Neuronal stem cell (in vitro differentiated cells): Measurements from ENCODE around the gene KCTD5. TPM values are rescaled to one million over a fixed set of nuclear protein-coding genes. Genes with fewer than 3 reads are reported as not detected.
"Not testable (repeated sequence)": the region's sequence is repeated elsewhere in the genome, so short reads cannot be mapped to it uniquely, and the experiment has no call there.

Experiments
- DNase-seq: peaks from one replicate; pipeline ENCODE4 v3.0.0-alpha.2; 2013; ENCODE audit warnings: low spot score
- H2AFZ ChIP-seq: one replicate; pipeline ENCODE4 v1.6.1; 2013; ENCODE audit warnings: mild to moderate bottlenecking, low read length, inconsistent platforms
- H2AK5ac ChIP-seq: 2 replicates; pipeline ENCODE4 v1.6.1; 2013; ENCODE audit warnings: low read depth, mild to moderate bottlenecking, inconsistent platforms, low read length, moderate library complexity, mixed read lengths
- H2BK120ac ChIP-seq: 2 replicates; pipeline ENCODE4 v1.6.1; 2013; ENCODE audit warnings: low read depth, mild to moderate bottlenecking, inconsistent platforms, low read length, moderate library complexity, mixed read lengths
- H2BK12ac ChIP-seq: one replicate; pipeline ENCODE4 v1.6.1; 2013; ENCODE audit warnings: low read length, inconsistent platforms
- H2BK15ac ChIP-seq: 2 replicates; pipeline ENCODE4 v1.6.1; 2013; ENCODE audit warnings: mild to moderate bottlenecking, low read length, inconsistent platforms, mixed read lengths
- H2BK5ac ChIP-seq: one replicate; pipeline ENCODE4 v1.6.1; 2013; ENCODE audit warnings: inconsistent platforms, mild to moderate bottlenecking, low read length, moderate library complexity
- H3K14ac ChIP-seq: one replicate; pipeline ENCODE4 v1.6.1; 2013; ENCODE audit warnings: low read length, inconsistent platforms
- H3K18ac ChIP-seq: 2 replicates; pipeline ENCODE4 v1.6.1; 2013; ENCODE audit warnings: low read length, inconsistent platforms
- H3K23ac ChIP-seq: 2 replicates; pipeline ENCODE4 v1.6.1; 2013; ENCODE audit warnings: low read depth, mild to moderate bottlenecking, mixed read lengths, low read length, inconsistent platforms; ENCODE audit not compliant: poor library complexity
- H3K27ac ChIP-seq: replicated peaks from 3 replicates; pipeline ENCODE4 v1.5.1; 2013; ENCODE audit warnings: low read length, inconsistent platforms
- H3K27me3 ChIP-seq, 3 experiments: 2 replicates each; pipeline ENCODE4 v1.6.1; 2013; ENCODE audit warnings: low read length in 3 of 3, mild to moderate bottlenecking in 2 of 3, inconsistent platforms in 1 of 3, low read depth in 1 of 3, mixed read lengths in 1 of 3, moderate library complexity in 1 of 3; ENCODE audit not compliant: control insufficient read depth in 3 of 3, insufficient read depth in 3 of 3
- H3K36me3 ChIP-seq, 2 donors: replicated peaks in 1 of 2; 2 replicates each; pipeline ENCODE4 v1.6.1; 2013; ENCODE audit warnings: low read length in 2 of 2; ENCODE audit not compliant: control insufficient read depth in 2 of 2, insufficient read depth in 2 of 2
- H3K4ac ChIP-seq: 2 replicates; pipeline ENCODE4 v1.6.1; 2013; ENCODE audit warnings: inconsistent platforms, mild to moderate bottlenecking, low read length, moderate library complexity
- H3K4me1 ChIP-seq, 2 donors: 1 replicate in 1 of 2; 2 replicates in 1 of 2; pipeline ENCODE4 v1.6.1; 2013; ENCODE audit warnings: low read length in 2 of 2, low read depth in 1 of 2; ENCODE audit not compliant: control insufficient read depth in 2 of 2, insufficient read depth in 1 of 2
- H3K4me2 ChIP-seq: one replicate; pipeline ENCODE4 v1.6.1; 2013; ENCODE audit warnings: mild to moderate bottlenecking, low read length, inconsistent platforms; ENCODE audit not compliant: insufficient read depth, poor library complexity, severe bottlenecking
- H3K4me3 ChIP-seq, 2 donors: 2 replicates each; pipeline ENCODE4 v1.5.1; 2013; ENCODE audit warnings: low read length in 2 of 2, mild to moderate bottlenecking in 2 of 2, inconsistent platforms in 1 of 2, moderate library complexity in 1 of 2
- H3K79me1 ChIP-seq: one replicate; pipeline ENCODE4 v1.6.1; 2013; ENCODE audit warnings: low read depth, mild to moderate bottlenecking, inconsistent platforms, low read length, moderate library complexity
- H3K9ac ChIP-seq: one replicate; pipeline ENCODE4 v1.6.1; 2013; ENCODE audit warnings: mild to moderate bottlenecking, low read depth, low read length, inconsistent platforms; ENCODE audit not compliant: poor library complexity
- H3K9me3 ChIP-seq, 2 donors: replicated peaks in 1 of 2; 2 replicates each; pipeline versions ENCODE3 to v1.6.1; 2013; ENCODE audit warnings: low read length in 2 of 2, mild to moderate bottlenecking in 2 of 2, inconsistent platforms in 1 of 2, low read depth in 1 of 2, mixed read lengths in 1 of 2, moderate library complexity in 1 of 2; ENCODE audit not compliant: control insufficient read depth in 2 of 2, insufficient read depth in 1 of 2
- H4K8ac ChIP-seq: one replicate; pipeline ENCODE4 v1.6.1; 2013; ENCODE audit warnings: low read depth, mild to moderate bottlenecking, inconsistent platforms, low read length, moderate library complexity
- H4K91ac ChIP-seq: one replicate; pipeline ENCODE4 v1.6.1; 2013; ENCODE audit warnings: low read length, low read depth, mild to moderate bottlenecking, inconsistent platforms; ENCODE audit not compliant: poor library complexity
- WGBS, 2 donors: extraction: QIAGEN DNeasy Blood & Tissue Kit; methylation state at CpG; one replicate each; pipeline ENCODE4 v1.1.7; 2013; ENCODE audit warnings: missing lambda C conversion rate in 2 of 2, mixed read lengths in 1 of 2; ENCODE audit not compliant: insufficient read length in 2 of 2, insufficient replicate concordance in 1 of 2; ENCODE audit errors: extremely low coverage in 2 of 2; 5-methylcytosine and 5-hydroxymethylcytosine counted together
- polyA plus RNA-seq, 2 experiments: library from polyadenylated mRNA; stranded (reverse); fragments of 200-250 nt; gene quantifications; one replicate each; pipeline ENCODE4 v1.2.3, GENCODE V29; 2013

The KCTD5 gene, protein sequence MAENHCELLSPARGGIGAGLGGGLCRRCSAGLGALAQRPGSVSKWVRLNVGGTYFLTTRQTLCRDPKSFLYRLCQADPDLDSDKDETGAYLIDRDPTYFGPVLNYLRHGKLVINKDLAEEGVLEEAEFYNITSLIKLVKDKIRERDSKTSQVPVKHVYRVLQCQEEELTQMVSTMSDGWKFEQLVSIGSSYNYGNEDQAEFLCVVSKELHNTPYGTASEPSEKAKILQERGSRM
- polyA plus RNA-seq (2013, experiment 1 of 2) = 26.1 TPM
- 27.0 TPM for polyA plus RNA-seq (2013, experiment 2 of 2)

DNA sequence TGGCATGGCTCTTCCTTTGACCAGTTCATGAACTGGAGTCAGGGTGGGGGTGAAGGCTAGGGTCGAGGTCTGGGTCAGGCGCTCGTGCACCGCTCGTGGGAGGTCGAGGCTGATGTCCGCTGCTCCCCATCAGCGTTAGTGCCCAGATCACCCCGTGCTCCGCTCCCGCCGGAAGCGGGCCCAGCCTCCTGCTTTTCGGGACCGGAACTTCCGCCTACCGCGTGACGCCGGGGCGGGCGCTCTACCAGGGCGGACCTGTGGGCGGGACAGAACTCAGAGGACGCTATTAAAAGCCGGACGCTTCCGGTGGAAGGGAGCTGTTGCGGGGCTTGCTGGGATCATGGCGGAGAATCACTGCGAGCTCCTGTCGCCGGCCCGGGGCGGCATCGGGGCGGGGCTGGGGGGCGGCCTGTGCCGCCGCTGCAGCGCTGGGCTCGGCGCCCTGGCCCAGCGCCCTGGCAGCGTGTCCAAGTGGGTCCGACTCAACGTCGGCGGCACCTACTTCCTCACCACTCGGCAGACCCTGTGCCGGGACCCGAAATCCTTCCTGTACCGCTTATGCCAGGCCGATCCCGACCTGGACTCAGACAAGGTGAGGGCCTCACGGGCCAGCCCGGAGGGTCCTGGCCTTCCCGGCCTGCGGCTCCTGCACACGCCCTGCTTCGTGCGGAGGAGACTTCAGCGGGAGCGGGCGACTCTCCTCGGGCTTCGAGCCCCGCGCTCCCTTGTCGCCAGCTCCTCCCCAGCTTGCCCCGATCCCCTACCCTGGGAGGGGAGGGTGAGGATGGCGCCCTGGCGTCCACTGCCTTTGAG lies at the start of gene KCTD5:
Gene KCTD5, plus strand, starts transcription at position 315 of the 813 bp plus-strand sequence. Its CDS starts 26 bp downstream, at position 341.
- H3K4me2 ChIP-seq = peak within 1 kb of the TSS; percentile 71
- H2BK5ac ChIP-seq = peak within 1 kb of the TSS; percentile 55
- no peak within 1 kb of the TSS for H2BK12ac ChIP-seq
- DNase-seq = peak; percentile 93
- H3K27ac ChIP-seq = no peak within 1 kb of the TSS
- peak within 1 kb of the TSS; percentile 82 to 97 for H3K4me3 ChIP-seq
- peak within 1 kb of the TSS; percentile 66 for H3K23ac ChIP-seq
- H3K9me3 ChIP-seq = no peaks in the 10 kb centered on the region
- H3K4me1 ChIP-seq = peaks cover 0 to 2% of the 10 kb centered on the region in 2 donors
- H3K27me3 ChIP-seq = no peaks in the 10 kb centered on the region
- peak within 1 kb of the TSS; percentile 97 for H3K9ac ChIP-seq
- peak within 1 kb of the TSS; percentile 89 for H2AFZ ChIP-seq
- no peak within 1 kb of the TSS for H4K91ac ChIP-seq
- H2AK5ac ChIP-seq = peak within 1 kb of the TSS; percentile 96
- no peak within 1 kb of the TSS for H2BK120ac ChIP-seq
- H3K4ac ChIP-seq = no peak within 1 kb of the TSS
- H3K18ac ChIP-seq = peak within 1 kb of the TSS; percentile 88
- H4K8ac ChIP-seq = no peak within 1 kb of the TSS
- H3K36me3 ChIP-seq = peaks cover 0 to 7% of the 10 kb centered on the region in 2 donors
- H3K14ac ChIP-seq = no peak within 1 kb of the TSS
- no peak within 1 kb of the TSS for H2BK15ac ChIP-seq
- no CpG with 5 or more reads among the region's 73 CpGs for WGBS, 2 donors
- H3K79me1 ChIP-seq = peaks cover 6% of the 10 kb centered on the region

DNA sequence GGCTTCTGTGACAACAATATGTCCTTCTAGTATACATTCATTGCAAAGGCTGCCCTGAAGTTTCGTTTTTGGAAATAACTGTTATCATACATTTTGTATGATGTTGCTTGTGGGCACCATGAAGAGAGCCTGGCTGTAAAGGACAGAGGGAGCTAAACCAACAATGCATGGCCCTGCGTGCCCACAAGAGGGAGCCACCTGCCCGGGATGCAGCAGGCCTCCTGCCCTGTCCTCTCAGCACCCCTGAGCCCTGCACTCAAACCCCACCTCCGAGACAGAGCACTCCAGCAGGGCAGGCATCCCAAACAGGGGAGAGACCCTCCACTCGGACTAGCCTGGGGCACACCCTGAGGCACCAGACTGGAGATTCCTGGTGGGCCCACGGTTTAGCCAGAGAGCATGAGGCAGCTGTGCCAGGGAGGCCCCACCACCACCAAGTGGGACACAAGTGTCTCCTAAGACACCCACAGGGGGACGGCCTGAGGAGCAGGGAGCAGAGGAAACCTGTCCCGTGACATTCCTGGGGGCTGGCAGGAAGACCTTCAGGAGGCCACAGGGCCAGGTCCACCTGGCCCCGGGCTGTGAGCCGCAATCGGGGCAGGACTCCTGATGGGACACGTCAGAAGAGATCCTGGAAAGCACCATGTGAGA lies 43.1 kb upstream of the KCTD5 start:
- not testable (repeated sequence) for H2AFZ ChIP-seq, H3K4me2 ChIP-seq, H4K91ac ChIP-seq

DNA sequence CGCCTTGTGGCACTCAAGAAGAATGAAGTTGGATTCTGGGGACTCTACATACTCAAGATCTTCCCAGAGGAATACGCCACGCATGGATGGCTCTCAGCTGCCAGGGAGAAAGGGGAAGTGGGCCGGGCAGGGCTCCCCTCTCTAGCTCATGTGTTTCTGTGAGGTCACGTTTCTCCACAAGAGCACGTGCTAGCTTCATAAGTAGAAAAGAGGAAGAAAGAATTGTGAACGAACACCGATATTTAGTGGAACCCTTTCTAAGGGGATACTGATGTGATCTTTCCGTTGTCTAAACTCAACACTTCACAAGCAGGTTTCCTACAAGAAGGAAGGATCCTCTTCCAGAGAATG lies 42.6 kb upstream of the KCTD5 start:
- H2BK15ac ChIP-seq, H2AK5ac ChIP-seq, H3K23ac ChIP-seq, H2AFZ ChIP-seq, H3K4me1 ChIP-seq, H3K14ac ChIP-seq, H4K8ac ChIP-seq, H3K9me3 ChIP-seq, H2BK5ac ChIP-seq, H3K79me1 ChIP-seq, H3K27ac ChIP-seq, H2BK12ac ChIP-seq, H3K4me2 ChIP-seq, H3K36me3 ChIP-seq, H3K27me3 ChIP-seq, H3K4ac ChIP-seq, DNase-seq, H3K18ac ChIP-seq, H3K4me3 ChIP-seq, H3K9ac ChIP-seq, H4K91ac ChIP-seq, H2BK120ac ChIP-seq: not testable (repeated sequence)
- WGBS, 2 donors = no CpG with 5 or more reads among the region's 9 CpGs

More for the DNA sequence above, 43.1 kb upstream of the KCTD5 start:
- not testable (repeated sequence) for DNase-seq, H2BK15ac ChIP-seq, H2BK12ac ChIP-seq, H2BK120ac ChIP-seq, H3K36me3 ChIP-seq, H3K9me3 ChIP-seq, H3K27ac ChIP-seq, H3K4me1 ChIP-seq, H3K23ac ChIP-seq, H3K79me1 ChIP-seq, H3K4me3 ChIP-seq, H3K27me3 ChIP-seq, H4K8ac ChIP-seq, H3K18ac ChIP-seq, H3K14ac ChIP-seq, H2AK5ac ChIP-seq, H3K4ac ChIP-seq, H2BK5ac ChIP-seq, H3K9ac ChIP-seq
- no CpG with 5 or more reads among the region's 12 CpGs for WGBS, 2 donors

DNA sequence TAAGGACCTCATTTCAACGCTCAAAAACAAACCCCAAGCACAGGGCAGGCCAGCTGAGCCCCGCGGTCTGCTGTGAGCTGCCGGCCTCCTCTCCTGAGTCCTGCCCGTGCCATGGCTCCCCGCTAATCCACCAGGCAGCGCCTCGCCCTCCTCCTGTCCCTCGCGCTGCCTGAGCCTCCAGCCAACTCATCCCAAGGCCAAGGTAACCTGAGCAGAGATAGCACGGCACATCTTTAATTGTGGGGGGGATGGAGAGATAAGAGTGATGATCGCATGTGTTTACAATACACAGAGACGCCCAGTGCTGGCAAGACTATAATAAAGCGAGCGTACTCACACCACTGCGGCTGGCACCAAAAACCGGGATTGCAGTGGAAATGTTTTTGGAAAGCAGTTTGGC lies 39.8 kb upstream of the KCTD5 start:
- H3K27ac ChIP-seq, H3K23ac ChIP-seq: not testable (repeated sequence)
- no CpG with 5 or more reads among the region's 17 CpGs for WGBS, 2 donors

More for the DNA sequence above, 39.8 kb upstream of the KCTD5 start:
- not testable (repeated sequence) for H2BK15ac ChIP-seq, H3K14ac ChIP-seq, H3K9ac ChIP-seq, H4K91ac ChIP-seq, H2BK120ac ChIP-seq, H3K27me3 ChIP-seq, H3K18ac ChIP-seq, H2BK12ac ChIP-seq, H3K36me3 ChIP-seq, DNase-seq, H3K9me3 ChIP-seq, H3K4me3 ChIP-seq, H2BK5ac ChIP-seq, H2AK5ac ChIP-seq, H4K8ac ChIP-seq, H3K4ac ChIP-seq, H3K4me2 ChIP-seq, H2AFZ ChIP-seq, H3K79me1 ChIP-seq, H3K4me1 ChIP-seq
